HEK293 (cell line): ENCODE measurements around the gene ZFR.

Source experiments
- RBAK ChIP-seq: fragments of 450-650 bp; formaldehyde crosslinking; IDR thresholded peaks from 2 replicates; pipeline ENCODE4 v1.5.1; 2016; ENCODE audit warnings: missing biosample characterization, missing genetic modification characterization
- TCF7L2 ChIP-seq: IDR thresholded peaks from 2 replicates; pipeline ENCODE4 v1.6.1; 2011; ENCODE audit warnings: low read depth, mild to moderate bottlenecking, inconsistent platforms, low read length, moderate library complexity, borderline replicate concordance
- ZNF10 ChIP-seq: fragments of 450-650 bp; formaldehyde crosslinking; IDR thresholded peaks from 2 replicates; pipeline ENCODE4 v1.5.1; 2017; ENCODE audit warnings: missing biosample characterization, missing genetic modification characterization
- ZNF140 ChIP-seq: fragments of 450-650 bp; formaldehyde crosslinking; IDR thresholded peaks from 2 replicates; pipeline ENCODE4 v1.5.1; 2016; ENCODE audit warnings: missing biosample characterization, missing genetic modification characterization
- ZNF302 ChIP-seq: fragments of 450-650 bp; formaldehyde crosslinking; IDR thresholded peaks from 2 replicates; pipeline ENCODE4 v1.5.1; 2016; ENCODE audit warnings: missing biosample characterization, missing genetic modification characterization, low read depth
- ZNF514 ChIP-seq: fragments of 450-650 bp; formaldehyde crosslinking; IDR thresholded peaks from 2 replicates; pipeline ENCODE4 v1.5.1; 2016; ENCODE audit warnings: missing biosample characterization, missing genetic modification characterization
- ZNF571 ChIP-seq: fragments of 450-650 bp; formaldehyde crosslinking; IDR thresholded peaks from 2 replicates; pipeline ENCODE4 v1.5.0; 2017; ENCODE audit warnings: missing biosample characterization, missing genetic modification characterization
- ZNF670 ChIP-seq: fragments of 450-650 bp; formaldehyde crosslinking; IDR thresholded peaks from 2 replicates; pipeline ENCODE4 v1.5.1; 2016; ENCODE audit warnings: missing biosample characterization, missing genetic modification characterization, low read depth
- TF ChIP-seq, protein P1 (sequence below): fragments of 450-650 bp; formaldehyde crosslinking; IDR thresholded peaks from 2 replicates; pipeline ENCODE4 v1.5.1; 2016; ENCODE audit warnings: missing biosample characterization, missing genetic modification characterization
- TF ChIP-seq, protein P2 (sequence below): fragments of 450-650 bp; formaldehyde crosslinking; IDR thresholded peaks from 2 replicates; pipeline ENCODE4 v1.5.1; 2016; ENCODE audit warnings: missing biosample characterization, missing genetic modification characterization
- TF ChIP-seq, protein P3 (sequence below): IDR thresholded peaks from 2 replicates; pipeline ENCODE4 v1.6.1; 2011; ENCODE audit warnings: mild to moderate bottlenecking, low read depth, low read length, borderline replicate concordance
- TF ChIP-seq, protein P4 (sequence below): sonication (generic); formaldehyde crosslinking; IDR thresholded peaks from 2 replicates; pipeline ENCODE4 v1.8.1; 2022; ENCODE audit warnings: mild to moderate bottlenecking, moderate library complexity, missing genetic modification reagents
- TF ChIP-seq, protein P5 (sequence below): fragments of 450-650 bp; formaldehyde crosslinking; IDR thresholded peaks from 2 replicates; pipeline ENCODE4 v1.5.1; 2016; ENCODE audit warnings: missing biosample characterization, missing genetic modification characterization

DNA sequence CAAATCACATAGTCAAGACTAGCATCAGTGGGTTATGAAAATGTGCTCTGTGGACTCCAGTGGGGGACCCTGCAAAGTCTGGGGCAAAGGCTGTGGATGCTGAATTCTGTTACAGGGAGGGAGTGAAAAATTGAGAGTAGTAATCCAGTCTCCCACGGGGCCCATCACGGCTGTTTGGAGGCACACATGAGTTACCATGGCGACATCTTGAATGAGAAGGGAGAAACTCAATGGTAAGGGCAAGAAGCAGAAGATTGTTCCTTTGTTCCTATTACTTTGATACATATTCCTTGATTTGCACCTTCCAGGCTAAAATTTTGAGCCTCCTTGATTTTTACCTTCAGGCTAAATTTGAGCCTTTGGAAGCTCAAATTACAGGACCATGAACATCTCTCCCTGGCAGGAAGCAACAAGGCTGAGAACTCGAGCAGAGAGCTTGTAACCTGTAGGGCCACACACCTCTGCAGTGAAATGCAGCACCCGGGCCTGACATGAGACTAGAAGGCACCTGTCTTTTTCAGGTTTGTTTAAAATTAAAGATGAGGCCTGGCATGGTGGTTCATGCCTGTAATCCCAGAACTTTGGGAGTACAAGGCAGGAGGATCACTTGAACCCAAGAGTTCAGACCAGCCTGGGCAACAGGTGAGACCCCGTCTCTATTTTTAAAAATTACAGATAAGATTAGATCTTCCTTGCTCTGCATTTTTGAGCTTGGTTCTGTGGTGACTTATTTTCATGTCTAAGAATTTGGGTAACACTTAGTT, 31.0 kb upstream of the ZFR start:
- TF ChIP-seq, protein P1, sequence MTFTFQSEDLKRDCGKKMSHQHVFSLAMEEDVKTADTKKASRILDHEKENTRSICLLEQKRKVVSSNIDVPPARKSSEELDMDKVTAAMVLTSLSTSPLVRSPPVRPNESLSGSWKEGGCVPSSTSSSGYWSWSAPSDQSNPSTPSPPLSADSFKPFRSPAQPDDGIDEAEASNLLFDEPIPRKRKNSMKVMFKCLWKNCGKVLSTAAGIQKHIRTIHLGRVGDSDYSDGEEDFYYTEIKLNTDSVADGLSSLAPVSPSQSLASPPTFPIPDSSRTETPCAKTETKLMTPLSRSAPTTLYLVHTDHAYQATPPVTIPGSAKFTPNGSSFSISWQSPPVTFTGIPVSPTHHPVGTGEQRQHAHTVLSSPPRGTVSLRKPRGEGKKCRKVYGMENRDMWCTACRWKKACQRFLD, result no peak
- TF ChIP-seq, protein P2, sequence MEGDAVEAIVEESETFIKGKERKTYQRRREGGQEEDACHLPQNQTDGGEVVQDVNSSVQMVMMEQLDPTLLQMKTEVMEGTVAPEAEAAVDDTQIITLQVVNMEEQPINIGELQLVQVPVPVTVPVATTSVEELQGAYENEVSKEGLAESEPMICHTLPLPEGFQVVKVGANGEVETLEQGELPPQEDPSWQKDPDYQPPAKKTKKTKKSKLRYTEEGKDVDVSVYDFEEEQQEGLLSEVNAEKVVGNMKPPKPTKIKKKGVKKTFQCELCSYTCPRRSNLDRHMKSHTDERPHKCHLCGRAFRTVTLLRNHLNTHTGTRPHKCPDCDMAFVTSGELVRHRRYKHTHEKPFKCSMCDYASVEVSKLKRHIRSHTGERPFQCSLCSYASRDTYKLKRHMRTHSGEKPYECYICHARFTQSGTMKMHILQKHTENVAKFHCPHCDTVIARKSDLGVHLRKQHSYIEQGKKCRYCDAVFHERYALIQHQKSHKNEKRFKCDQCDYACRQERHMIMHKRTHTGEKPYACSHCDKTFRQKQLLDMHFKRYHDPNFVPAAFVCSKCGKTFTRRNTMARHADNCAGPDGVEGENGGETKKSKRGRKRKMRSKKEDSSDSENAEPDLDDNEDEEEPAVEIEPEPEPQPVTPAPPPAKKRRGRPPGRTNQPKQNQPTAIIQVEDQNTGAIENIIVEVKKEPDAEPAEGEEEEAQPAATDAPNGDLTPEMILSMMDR (tag by site-specific recombination), result no peak
- TF ChIP-seq ZNF571 (tag by site-specific recombination), result no peak
- no peak for TF ChIP-seq TCF7L2
- TF ChIP-seq, protein P3, sequence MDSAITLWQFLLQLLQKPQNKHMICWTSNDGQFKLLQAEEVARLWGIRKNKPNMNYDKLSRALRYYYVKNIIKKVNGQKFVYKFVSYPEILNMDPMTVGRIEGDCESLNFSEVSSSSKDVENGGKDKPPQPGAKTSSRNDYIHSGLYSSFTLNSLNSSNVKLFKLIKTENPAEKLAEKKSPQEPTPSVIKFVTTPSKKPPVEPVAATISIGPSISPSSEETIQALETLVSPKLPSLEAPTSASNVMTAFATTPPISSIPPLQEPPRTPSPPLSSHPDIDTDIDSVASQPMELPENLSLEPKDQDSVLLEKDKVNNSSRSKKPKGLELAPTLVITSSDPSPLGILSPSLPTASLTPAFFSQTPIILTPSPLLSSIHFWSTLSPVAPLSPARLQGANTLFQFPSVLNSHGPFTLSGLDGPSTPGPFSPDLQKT, result no peak
- TF ChIP-seq, protein P4, sequence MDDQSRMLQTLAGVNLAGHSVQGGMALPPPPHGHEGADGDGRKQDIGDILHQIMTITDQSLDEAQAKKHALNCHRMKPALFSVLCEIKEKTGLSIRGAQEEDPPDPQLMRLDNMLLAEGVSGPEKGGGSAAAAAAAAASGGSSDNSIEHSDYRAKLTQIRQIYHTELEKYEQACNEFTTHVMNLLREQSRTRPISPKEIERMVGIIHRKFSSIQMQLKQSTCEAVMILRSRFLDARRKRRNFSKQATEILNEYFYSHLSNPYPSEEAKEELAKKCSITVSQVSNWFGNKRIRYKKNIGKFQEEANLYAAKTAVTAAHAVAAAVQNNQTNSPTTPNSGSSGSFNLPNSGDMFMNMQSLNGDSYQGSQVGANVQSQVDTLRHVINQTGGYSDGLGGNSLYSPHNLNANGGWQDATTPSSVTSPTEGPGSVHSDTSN (CRISPR knock-in tag), result no peak
- TF ChIP-seq ZNF302 (tag by site-specific recombination), result no peak
- TF ChIP-seq ZNF140 (tag by site-specific recombination), result no peak
- no peak for TF ChIP-seq RBAK (tag by site-specific recombination)
- TF ChIP-seq, protein P5, sequence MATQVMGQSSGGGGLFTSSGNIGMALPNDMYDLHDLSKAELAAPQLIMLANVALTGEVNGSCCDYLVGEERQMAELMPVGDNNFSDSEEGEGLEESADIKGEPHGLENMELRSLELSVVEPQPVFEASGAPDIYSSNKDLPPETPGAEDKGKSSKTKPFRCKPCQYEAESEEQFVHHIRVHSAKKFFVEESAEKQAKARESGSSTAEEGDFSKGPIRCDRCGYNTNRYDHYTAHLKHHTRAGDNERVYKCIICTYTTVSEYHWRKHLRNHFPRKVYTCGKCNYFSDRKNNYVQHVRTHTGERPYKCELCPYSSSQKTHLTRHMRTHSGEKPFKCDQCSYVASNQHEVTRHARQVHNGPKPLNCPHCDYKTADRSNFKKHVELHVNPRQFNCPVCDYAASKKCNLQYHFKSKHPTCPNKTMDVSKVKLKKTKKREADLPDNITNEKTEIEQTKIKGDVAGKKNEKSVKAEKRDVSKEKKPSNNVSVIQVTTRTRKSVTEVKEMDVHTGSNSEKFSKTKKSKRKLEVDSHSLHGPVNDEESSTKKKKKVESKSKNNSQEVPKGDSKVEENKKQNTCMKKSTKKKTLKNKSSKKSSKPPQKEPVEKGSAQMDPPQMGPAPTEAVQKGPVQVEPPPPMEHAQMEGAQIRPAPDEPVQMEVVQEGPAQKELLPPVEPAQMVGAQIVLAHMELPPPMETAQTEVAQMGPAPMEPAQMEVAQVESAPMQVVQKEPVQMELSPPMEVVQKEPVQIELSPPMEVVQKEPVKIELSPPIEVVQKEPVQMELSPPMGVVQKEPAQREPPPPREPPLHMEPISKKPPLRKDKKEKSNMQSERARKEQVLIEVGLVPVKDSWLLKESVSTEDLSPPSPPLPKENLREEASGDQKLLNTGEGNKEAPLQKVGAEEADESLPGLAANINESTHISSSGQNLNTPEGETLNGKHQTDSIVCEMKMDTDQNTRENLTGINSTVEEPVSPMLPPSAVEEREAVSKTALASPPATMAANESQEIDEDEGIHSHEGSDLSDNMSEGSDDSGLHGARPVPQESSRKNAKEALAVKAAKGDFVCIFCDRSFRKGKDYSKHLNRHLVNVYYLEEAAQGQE, result no peak
- no peak for TF ChIP-seq ZNF514 (tag by site-specific recombination)
- TF ChIP-seq ZNF670 (tag by site-specific recombination), result no peak
- no peak for TF ChIP-seq ZNF10 (tag by site-specific recombination)
